Type B pancreatic cell (in vitro differentiated cells): ENCODE measurements around the gene CCDC34. TPM values are rescaled to one million over a fixed set of nuclear protein-coding genes. Genes with fewer than 3 reads are reported as not detected.

Experiments used
- DNase-seq: peaks from one replicate; pipeline ENCODE4 v3.0.0; 2021; ENCODE audit warnings: mixed read lengths; ENCODE audit not compliant: unreplicated experiment; ENCODE audit errors: extremely low spot score
- H3K27ac Mint-ChIP-seq: 2 replicates; pipeline ENCODE4 v1.8.0; 2021; ENCODE audit warnings: mild to moderate bottlenecking, mixed read lengths
- H3K27me3 Mint-ChIP-seq: 2 replicates; pipeline ENCODE4 v1.8.0; 2021; ENCODE audit warnings: mixed read lengths
- H3K36me3 Mint-ChIP-seq: 2 replicates; pipeline ENCODE4 v1.8.0; 2021; ENCODE audit warnings: mixed read lengths
- H3K4me1 Mint-ChIP-seq: one replicate; pipeline ENCODE4 v1.8.0; 2021; ENCODE audit warnings: mixed read lengths; ENCODE audit not compliant: unreplicated experiment
- H3K4me3 Mint-ChIP-seq: 2 replicates; pipeline ENCODE4 v1.8.0; 2021; ENCODE audit warnings: mild to moderate bottlenecking, mixed read lengths
- H3K9me3 Mint-ChIP-seq: 2 replicates; pipeline ENCODE4 v1.8.0; 2021; ENCODE audit warnings: mixed read lengths
- total RNA-seq: library from RNA; stranded (reverse); gene quantifications from 2 replicates; pipeline ENCODE4 v1.2.1, GENCODE V29; 2021; ENCODE audit warnings: low replicate concordance
- TF ChIP-seq, protein P1 (sequence below): fragments of 200-600 bp; sonication (generic); conservative IDR thresholded peaks from 2 replicates; pipeline ENCODE4 v1.5.0; 2021; ENCODE audit warnings: antibody characterized with exemption, mild to moderate bottlenecking

The CCDC34 gene
- total RNA-seq, 1 donor from 2014 or later, result 30.4 TPM

- Mint-ChIP-seq H3K9me3 (no peaks in the 10 kb centered on the region), H3K4me1 (no peaks in the 10 kb centered on the region), H3K36me3 (peaks cover 4% of the 10 kb centered on the region), H3K27me3 (no peaks in the 10 kb centered on the region), H3K4me3 (no peak overlapping the region), H3K27ac (no peak overlapping the region)
- TF ChIP-seq, protein P1, sequence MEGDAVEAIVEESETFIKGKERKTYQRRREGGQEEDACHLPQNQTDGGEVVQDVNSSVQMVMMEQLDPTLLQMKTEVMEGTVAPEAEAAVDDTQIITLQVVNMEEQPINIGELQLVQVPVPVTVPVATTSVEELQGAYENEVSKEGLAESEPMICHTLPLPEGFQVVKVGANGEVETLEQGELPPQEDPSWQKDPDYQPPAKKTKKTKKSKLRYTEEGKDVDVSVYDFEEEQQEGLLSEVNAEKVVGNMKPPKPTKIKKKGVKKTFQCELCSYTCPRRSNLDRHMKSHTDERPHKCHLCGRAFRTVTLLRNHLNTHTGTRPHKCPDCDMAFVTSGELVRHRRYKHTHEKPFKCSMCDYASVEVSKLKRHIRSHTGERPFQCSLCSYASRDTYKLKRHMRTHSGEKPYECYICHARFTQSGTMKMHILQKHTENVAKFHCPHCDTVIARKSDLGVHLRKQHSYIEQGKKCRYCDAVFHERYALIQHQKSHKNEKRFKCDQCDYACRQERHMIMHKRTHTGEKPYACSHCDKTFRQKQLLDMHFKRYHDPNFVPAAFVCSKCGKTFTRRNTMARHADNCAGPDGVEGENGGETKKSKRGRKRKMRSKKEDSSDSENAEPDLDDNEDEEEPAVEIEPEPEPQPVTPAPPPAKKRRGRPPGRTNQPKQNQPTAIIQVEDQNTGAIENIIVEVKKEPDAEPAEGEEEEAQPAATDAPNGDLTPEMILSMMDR, result no peak
- DNase-seq, result no peak
Measured at GRCh38 chr11:27307232-27307631, 55.8 kb downstream of the CCDC34 start.

GRCh38 chr11:27305751-27306150, 57.3 kb downstream of the CCDC34 start:
- DNase-seq, result no peak
- Mint-ChIP-seq H3K27ac (no peak overlapping the region), H3K4me3 (no peak overlapping the region), H3K9me3 (no peaks in the 10 kb centered on the region), H3K36me3 (peaks cover 4% of the 10 kb centered on the region), H3K4me1 (no peaks in the 10 kb centered on the region), H3K27me3 (no peaks in the 10 kb centered on the region)
- TF ChIP-seq, protein P1, result no peak

DNA sequence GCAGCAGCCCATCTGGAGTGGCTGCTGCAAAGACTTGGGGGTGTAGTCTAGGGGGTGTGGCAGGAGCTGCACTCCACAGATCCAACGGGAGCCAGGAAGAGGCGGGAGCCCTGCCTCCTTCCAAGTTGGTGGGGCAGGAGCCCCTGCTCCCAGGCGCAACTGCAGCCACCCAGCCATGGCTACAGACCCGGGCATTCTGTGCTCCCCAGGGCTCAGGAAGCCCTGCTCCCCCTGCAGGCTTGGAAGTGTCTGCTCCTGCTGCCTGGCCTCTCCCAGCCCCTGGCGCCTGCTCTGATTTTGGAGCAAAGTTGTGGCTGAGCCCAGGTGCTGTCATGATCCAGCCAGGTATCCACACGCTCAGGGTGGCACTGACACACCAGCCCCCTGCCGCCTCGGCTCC, 58.5 kb downstream of the CCDC34 start:
- peaks cover 4% of the 10 kb centered on the region for H3K36me3 Mint-ChIP-seq
- H3K4me3 Mint-ChIP-seq, result no peak overlapping the region
- H3K27ac Mint-ChIP-seq, result no peak overlapping the region
- no peaks in the 10 kb centered on the region for H3K4me1 Mint-ChIP-seq
- no peaks in the 10 kb centered on the region for H3K27me3 Mint-ChIP-seq
- peaks cover 4% of the 10 kb centered on the region for H3K9me3 Mint-ChIP-seq
- TF ChIP-seq, protein P1, result no peak
- no peak for DNase-seq

- Mint-ChIP-seq H3K36me3 (peaks cover 4% of the 10 kb centered on the region), H3K4me3 (no peak overlapping the region), H3K4me1 (no peaks in the 10 kb centered on the region), H3K9me3 (peaks cover 4% of the 10 kb centered on the region), H3K27me3 (no peaks in the 10 kb centered on the region), H3K27ac (no peak overlapping the region)
- no peak for DNase-seq
- TF ChIP-seq, protein P1, result no peak
Measured at GRCh38 chr11:27303903-27304302, 59.1 kb downstream of the CCDC34 start.

DNA sequence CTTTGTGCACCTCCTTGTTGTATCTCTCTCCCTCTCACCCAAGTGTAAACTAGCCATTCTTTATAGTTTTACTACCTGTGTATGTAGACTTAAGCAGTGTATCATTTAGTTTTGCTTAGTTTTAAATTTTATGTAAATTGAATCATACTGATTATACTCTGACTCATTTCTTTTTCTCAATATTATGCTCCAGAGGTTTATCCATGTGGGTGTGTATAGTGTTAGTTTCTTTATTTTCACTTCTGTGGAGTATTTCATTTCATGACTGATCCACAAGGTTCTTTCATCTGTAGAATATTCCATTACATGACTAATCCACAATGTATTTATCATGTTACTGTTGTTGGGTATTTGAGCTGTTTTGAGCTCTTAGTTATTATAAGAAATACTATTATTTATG, 62.0 kb downstream of the CCDC34 start:
- Mint-ChIP-seq H3K9me3 (peaks cover 4% of the 10 kb centered on the region), H3K27me3 (no peaks in the 10 kb centered on the region), H3K4me3 (no peak overlapping the region), H3K4me1 (no peaks in the 10 kb centered on the region), H3K36me3 (no peaks in the 10 kb centered on the region), H3K27ac (no peak overlapping the region)
- no peak for DNase-seq
- TF ChIP-seq, protein P1, result no peak

DNA sequence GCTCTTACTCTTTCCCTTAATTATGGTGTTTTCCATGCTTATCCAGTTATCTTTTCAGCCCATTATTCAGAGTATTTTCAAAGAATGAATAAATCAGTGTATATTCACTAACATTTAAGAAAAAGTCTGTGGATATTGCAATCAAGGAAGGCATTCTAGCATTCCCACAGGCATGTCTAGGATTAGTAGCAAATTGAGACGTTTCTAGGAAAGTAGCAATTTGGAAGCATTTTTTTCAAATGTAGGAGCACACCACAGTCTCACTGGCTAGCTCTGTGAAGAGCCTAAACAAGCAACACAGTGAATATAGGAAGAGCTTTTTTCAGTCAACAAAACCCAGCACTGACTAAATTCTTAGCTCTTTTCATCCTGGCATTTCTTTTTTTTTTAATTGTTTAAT, 65.4 kb downstream of the CCDC34 start:
- Mint-ChIP-seq H3K27me3 (no peaks in the 10 kb centered on the region), H3K4me3 (no peak overlapping the region), H3K36me3 (peaks cover 3% of the 10 kb centered on the region), H3K27ac (no peak overlapping the region), H3K4me1 (peaks cover 12% of the 10 kb centered on the region), H3K9me3 (peaks cover 4% of the 10 kb centered on the region)
- TF ChIP-seq, protein P1, result no peak
- no peak for DNase-seq
